GM18909 (cell line): ENCODE results near the gene RUNX3.

Experiments used
- ATAC-seq: cut with Tn5 transposase; IDR thresholded peaks from one replicate; pipeline ENCODE4 v1.9.1; 2021; ENCODE audit warnings: mild to moderate bottlenecking; ENCODE audit not compliant: unreplicated experiment, poor library complexity

RUNX3 gene

GRCh38 chr1:24931468-24932231 is 1.6 kb upstream of the RUNX3 start:
- ATAC-seq = no peak

GRCh38 chr1:24931146-24931467 is 1.0 kb upstream of the RUNX3 start:
- no peak for ATAC-seq

- peak; percentile 17 for ATAC-seq
Observed at GRCh38 chr1:24929398-24930259, 447 bp downstream of the RUNX3 start.

GRCh38 chr1:24928689-24929397 is 1.2 kb downstream of the RUNX3 start:
- peak; percentile 1 for ATAC-seq

- no peak for ATAC-seq
Observed at GRCh38 chr1:24927988-24928688, 1.9 kb downstream of the RUNX3 start.

GRCh38 chr1:24927473-24927872 is 2.6 kb downstream of the RUNX3 start:
- ATAC-seq = no peak

- ATAC-seq = no peak
Observed at GRCh38 chr1:24926563-24927249, 3.4 kb downstream of the RUNX3 start.

- ATAC-seq = no peak
Observed at GRCh38 chr1:24925963-24926362, 4.1 kb downstream of the RUNX3 start.

GRCh38 chr1:24925082-24925779 is 4.8 kb downstream of the RUNX3 start:
- no peak for ATAC-seq

GRCh38 chr1:24923485-24924113 is 6.5 kb downstream of the RUNX3 start:
- peak; percentile 44 for ATAC-seq

GRCh38 chr1:24921938-24922662 is 8.0 kb downstream of the RUNX3 start:
- ATAC-seq = no peak

- ATAC-seq = no peak
Observed at GRCh38 chr1:24921412-24921811, 8.7 kb downstream of the RUNX3 start.

GRCh38 chr1:24920533-24920925 is 9.5 kb downstream of the RUNX3 start:
- ATAC-seq = no peak

- no peak for ATAC-seq
Observed at GRCh38 chr1:24919791-24920532, 10.1 kb downstream of the RUNX3 start.

- ATAC-seq = no peak
Observed at GRCh38 chr1:24918995-24919605, 11.0 kb downstream of the RUNX3 start.

- ATAC-seq = no peak
Observed at GRCh38 chr1:24918370-24918769, 11.7 kb downstream of the RUNX3 start.
